ENCODE results near the gene KDM4F.
"Not testable (repeated sequence)": the region's sequence is repeated elsewhere in the genome, so short reads cannot be mapped to it uniquely, and the experiment has no call there.

- TF ChIP-seq CTCF (IDR thresholded peaks at IDR 0.05 in 2 of 3, conservative IDR thresholded peaks at IDR 0.05 in 1 of 3; ENCODE audit: borderline replicate concordance in 1 of 3, insufficient read depth in 1 of 3, low read depth in 2 of 3, low read length in 2 of 3); JUND (IDR thresholded peaks at IDR 0.05); MAX (IDR thresholded peaks at IDR 0.05); RAD21 (IDR thresholded peaks at IDR 0.05; ENCODE audit: low read depth); EZH2phosphoT487 (IDR thresholded peaks at IDR 0.05; ENCODE audit: borderline replicate concordance); ZFX (IDR thresholded peaks at IDR 0.05); POLR2A (IDR thresholded peaks at IDR 0.05; ENCODE audit: borderline replicate concordance, extremely low read depth, insufficient read depth, insufficient read length); REST (IDR thresholded peaks at IDR 0.05; ENCODE audit: low read depth); POLR2AphosphoS5 (IDR thresholded peaks at IDR 0.05; ENCODE audit: low read depth, low read length): not testable (repeated sequence)
These were observed 27.8 kb upstream of the KDM4F start for GRCh38 chr11:95021468-95021867.

Data from HCT116 (cell line).